Activated naive CD4-positive, alpha-beta T cell treated with anti-CD3 and anti-CD28 coated beads, Interleukin-2, amount 50 U/mL, for 24 hours (primary cell): ENCODE data around the gene PSTK.

Source experiments
- H3K27ac Mint-ChIP-seq: one replicate; pipeline ENCODE4 v1.8.0; 2021; ENCODE audit warnings: mild to moderate bottlenecking, mixed read lengths
- H3K27me3 Mint-ChIP-seq: one replicate; pipeline ENCODE4 v1.8.0; 2021; ENCODE audit warnings: mixed read lengths
- H3K36me3 Mint-ChIP-seq: one replicate; pipeline ENCODE4 v1.8.0; 2021; ENCODE audit warnings: mixed read lengths
- H3K4me1 Mint-ChIP-seq: one replicate; pipeline ENCODE4 v1.8.0; 2021; ENCODE audit warnings: mixed read lengths
- H3K4me3 Mint-ChIP-seq: one replicate; pipeline ENCODE4 v1.8.0; 2021; ENCODE audit warnings: mild to moderate bottlenecking, mixed read lengths
- H3K9me3 Mint-ChIP-seq: one replicate; pipeline ENCODE4 v1.8.0; 2021; ENCODE audit warnings: mixed read lengths

PSTK gene

DNA sequence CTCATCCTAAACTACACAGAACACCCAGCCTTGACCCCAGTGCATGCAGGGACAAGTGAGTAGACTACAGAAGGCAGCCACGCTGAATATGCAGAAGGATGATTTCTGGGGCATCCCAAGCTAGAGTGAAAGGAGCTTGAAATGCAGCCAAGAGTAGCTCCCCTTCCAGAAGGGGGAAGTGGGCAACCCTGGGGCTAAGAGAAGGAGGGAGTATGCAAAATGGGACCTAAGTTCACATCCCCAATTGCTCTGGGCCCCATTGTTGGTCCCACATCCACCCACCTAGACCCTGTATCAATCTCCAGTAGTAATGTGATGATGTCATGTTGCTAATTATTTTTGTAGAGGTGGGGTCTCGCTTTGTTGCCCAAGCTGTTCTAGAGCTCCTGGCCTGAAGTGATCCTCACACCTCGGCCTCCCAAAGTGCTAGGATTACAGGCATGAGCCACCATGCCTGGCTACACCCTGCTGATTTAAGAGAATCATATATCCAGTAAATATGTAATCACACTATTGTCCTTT lies 5.6 kb upstream of the PSTK start:
- H3K27me3 Mint-ChIP-seq: peaks cover 5% of the 10 kb centered on the region
- no peaks in the 10 kb centered on the region for H3K4me1 Mint-ChIP-seq
- H3K27ac Mint-ChIP-seq: no peak overlapping the region
- H3K36me3 Mint-ChIP-seq: no peaks in the 10 kb centered on the region
- H3K4me3 Mint-ChIP-seq: no peak overlapping the region
- H3K9me3 Mint-ChIP-seq: no peaks in the 10 kb centered on the region

DNA sequence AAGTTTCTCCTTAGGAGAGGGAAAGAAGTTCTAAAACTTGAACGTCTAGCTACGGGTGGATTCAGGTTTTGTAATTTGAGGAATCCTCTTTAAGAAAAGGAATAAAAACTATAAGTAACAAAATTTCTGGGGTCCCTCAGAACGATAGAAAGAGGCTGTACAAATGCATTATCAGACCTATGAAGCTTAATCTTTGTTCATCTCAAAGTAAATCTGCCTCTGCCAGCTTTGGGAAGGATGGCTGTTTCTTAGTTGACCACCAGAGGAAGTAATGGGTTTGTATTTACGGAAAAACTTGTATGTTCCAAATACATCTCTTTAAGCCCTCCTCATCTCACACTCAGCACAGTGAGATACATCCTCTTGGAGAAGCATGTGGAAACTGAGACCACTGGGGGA lies 864 bp downstream of the PSTK start:
- Mint-ChIP-seq H3K9me3 (no peaks in the 10 kb centered on the region), H3K4me1 (peaks cover 23% of the 10 kb centered on the region), H3K4me3 (peak overlapping the region; percentile 87), H3K27me3 (no peaks in the 10 kb centered on the region), H3K27ac (peak overlapping the region; percentile 96), H3K36me3 (peaks cover 6% of the 10 kb centered on the region)

DNA sequence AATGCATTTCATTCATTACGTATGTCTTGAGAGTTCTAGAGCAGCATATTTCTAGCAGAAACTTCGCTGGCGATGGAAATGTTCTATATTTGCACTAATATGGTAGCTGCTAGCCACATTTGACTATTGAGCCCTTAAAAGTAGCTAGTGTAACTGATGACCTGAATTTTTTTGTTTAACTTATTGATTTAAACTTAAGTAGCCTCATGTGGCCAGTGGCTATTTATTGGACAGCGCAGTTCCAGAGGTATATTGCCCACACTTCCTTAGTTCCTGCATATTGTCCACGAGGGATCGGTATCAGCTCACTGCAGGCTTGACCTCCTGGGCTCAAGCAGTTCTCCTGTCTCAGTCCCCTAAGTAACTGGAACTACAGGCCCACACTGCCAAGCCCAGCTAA lies 3.7 kb downstream of the PSTK start:
- no peak overlapping the region for H3K4me3 Mint-ChIP-seq

DNA sequence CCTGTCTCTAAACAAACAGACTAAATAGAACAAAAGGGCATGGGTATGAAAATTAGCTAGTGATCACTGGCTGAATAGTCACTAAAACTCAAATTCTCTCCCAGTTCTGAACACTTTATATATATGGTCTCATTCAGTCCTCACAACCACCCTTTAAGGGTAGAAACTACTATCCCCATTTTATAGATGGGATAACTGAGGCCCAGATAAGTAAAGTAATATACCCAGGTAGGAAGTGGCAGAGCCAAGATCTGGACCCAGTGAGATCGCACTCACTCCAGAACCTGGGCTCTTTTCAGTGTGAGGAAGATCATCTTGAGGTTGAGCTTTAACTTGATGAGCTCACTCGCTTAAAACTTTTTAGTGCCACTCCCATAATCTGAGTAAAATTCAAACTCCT lies 4.5 kb downstream of the PSTK start:
- Mint-ChIP-seq H3K27ac (no peak overlapping the region), H3K27me3 (no peaks in the 10 kb centered on the region), H3K4me3 (no peak overlapping the region), H3K9me3 (no peaks in the 10 kb centered on the region), H3K4me1 (peaks cover 22% of the 10 kb centered on the region), H3K36me3 (peaks cover 6% of the 10 kb centered on the region)

More for the DNA sequence above, 3.7 kb downstream of the PSTK start:
- H3K4me1 Mint-ChIP-seq: peaks cover 23% of the 10 kb centered on the region
- no peaks in the 10 kb centered on the region for H3K27me3 Mint-ChIP-seq
- H3K9me3 Mint-ChIP-seq: no peaks in the 10 kb centered on the region
- H3K27ac Mint-ChIP-seq: no peak overlapping the region
- peaks cover 6% of the 10 kb centered on the region for H3K36me3 Mint-ChIP-seq

DNA sequence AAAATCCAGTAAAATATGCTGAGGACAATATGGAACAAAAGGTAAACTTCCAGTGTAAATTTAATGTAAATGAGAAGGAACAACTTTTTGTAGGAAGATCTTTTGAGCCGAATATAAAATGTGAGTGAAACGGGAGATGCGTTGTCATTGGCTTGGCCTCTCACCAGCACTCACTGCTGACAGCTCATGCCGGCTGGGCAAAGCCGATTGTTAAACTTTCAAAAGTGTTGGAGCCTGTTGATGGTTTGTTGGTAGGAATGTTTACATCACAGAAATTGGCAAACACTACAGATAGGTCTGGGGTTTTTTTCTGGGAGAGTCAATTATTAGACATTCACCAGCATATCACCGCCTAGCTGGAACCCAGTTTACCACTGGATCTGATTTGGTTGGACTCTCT lies 6.1 kb downstream of the PSTK start:
- Mint-ChIP-seq H3K4me3 (no peak overlapping the region), H3K4me1 (peaks cover 9% of the 10 kb centered on the region), H3K27me3 (no peaks in the 10 kb centered on the region), H3K27ac (no peak overlapping the region), H3K36me3 (peaks cover 6% of the 10 kb centered on the region), H3K9me3 (no peaks in the 10 kb centered on the region)

DNA sequence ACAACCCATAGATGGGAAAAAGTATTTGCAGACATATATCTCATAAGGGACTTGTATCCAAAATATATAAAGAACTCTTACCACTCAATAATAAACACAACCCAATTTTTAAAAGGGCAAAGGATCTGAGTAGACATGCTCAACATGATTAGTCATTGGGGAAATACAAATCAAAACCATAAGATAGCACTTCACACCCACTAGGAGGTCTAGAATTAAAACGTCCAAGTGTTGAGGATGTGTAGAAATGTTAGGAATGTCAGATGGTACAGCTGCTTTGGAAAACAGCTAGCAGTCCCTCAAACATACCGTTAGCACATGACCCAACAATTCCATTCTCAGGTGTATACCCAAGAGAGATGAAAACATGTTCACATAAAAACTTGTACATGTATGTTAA lies 8.3 kb downstream of the PSTK start:
- Mint-ChIP-seq H3K27me3 (no peaks in the 10 kb centered on the region), H3K4me1 (no peaks in the 10 kb centered on the region), H3K27ac (no peak overlapping the region), H3K9me3 (no peaks in the 10 kb centered on the region), H3K4me3 (no peak overlapping the region), H3K36me3 (peaks cover 6% of the 10 kb centered on the region)

DNA sequence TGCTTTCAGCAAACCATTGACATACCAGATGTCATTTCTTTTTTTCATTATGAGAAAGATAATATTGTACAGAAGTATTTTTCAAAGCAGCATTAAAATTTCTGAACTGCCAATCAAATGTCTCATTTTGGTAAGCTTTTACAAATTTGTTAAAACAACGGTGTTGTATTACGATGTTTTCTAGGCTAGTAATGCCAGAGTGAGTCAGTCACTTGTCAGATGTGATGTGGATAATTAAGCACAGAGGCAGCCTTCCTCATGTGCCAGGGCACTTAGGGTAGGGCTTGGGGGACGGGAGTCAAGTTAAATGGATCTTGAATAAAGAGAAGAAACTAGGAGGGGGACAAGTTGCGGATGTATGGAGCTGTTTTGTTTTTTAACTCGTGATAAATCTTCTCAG lies 10.1 kb downstream of the PSTK start:
- Mint-ChIP-seq H3K27ac (peak overlapping the region; percentile 90), H3K9me3 (no peaks in the 10 kb centered on the region), H3K4me3 (no peak overlapping the region), H3K27me3 (no peaks in the 10 kb centered on the region), H3K36me3 (peaks cover 3% of the 10 kb centered on the region), H3K4me1 (no peaks in the 10 kb centered on the region)

DNA sequence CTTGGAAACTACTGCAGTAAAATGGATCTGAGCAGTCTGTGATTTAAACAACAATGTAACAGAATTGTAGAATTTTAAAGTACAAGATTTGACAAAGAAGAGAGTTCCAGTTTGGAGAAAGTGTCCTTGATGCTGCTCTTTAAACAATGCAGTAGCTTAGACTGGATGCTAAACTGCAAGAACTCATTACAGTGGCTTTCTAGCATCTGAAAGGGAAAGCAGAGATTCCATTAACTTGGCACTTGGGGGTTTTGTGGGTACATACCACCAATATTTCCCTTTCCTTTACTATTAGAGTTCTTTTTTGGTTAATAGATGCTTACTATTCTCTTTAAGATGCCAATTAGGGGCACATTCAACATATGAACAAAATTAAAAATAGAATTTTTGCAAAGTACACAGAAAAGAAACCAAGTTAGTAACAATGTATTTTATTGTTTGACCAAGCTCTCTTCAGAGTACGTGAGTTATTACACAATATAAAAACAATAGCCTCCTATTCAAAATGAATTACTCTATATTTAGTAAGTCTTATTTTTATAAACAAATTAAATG lies 11.9 kb downstream of the PSTK start:
- Mint-ChIP-seq H3K4me3 (no peak overlapping the region), H3K9me3 (no peaks in the 10 kb centered on the region), H3K4me1 (no peaks in the 10 kb centered on the region), H3K27me3 (no peaks in the 10 kb centered on the region), H3K36me3 (peaks cover 3% of the 10 kb centered on the region), H3K27ac (no peak overlapping the region)

DNA sequence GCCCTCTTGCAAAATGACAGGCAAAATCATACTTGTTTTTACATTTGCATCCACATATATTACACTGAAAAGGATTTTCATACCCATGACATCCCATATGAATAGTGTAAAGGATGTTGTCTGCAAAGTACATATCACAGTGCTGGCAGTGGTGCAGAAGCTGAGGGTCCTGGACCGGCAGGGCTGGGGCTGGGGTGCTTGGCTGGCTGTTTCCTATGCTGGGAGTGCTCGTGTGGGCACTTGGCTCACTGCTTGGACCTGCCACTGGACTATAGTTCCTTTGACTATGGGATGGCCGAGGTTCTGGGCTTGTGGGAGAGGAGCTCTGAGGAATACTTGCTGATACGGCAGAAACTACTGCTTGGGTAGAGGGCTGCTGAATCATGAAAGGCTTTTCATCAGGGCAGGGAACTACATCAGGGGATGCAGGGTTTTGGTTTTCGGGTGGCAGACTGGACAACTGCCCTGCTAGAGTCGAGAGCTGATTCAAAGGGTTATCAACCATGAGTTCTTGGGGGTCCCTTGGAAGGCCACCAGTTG lies 13.7 kb downstream of the PSTK start:
- peaks cover 8% of the 10 kb centered on the region for H3K4me1 Mint-ChIP-seq
- no peak overlapping the region for H3K4me3 Mint-ChIP-seq
- H3K36me3 Mint-ChIP-seq: peaks cover 5% of the 10 kb centered on the region
- H3K27ac Mint-ChIP-seq: peak overlapping the region; percentile 23
- H3K27me3 Mint-ChIP-seq: no peaks in the 10 kb centered on the region
- no peaks in the 10 kb centered on the region for H3K9me3 Mint-ChIP-seq

DNA sequence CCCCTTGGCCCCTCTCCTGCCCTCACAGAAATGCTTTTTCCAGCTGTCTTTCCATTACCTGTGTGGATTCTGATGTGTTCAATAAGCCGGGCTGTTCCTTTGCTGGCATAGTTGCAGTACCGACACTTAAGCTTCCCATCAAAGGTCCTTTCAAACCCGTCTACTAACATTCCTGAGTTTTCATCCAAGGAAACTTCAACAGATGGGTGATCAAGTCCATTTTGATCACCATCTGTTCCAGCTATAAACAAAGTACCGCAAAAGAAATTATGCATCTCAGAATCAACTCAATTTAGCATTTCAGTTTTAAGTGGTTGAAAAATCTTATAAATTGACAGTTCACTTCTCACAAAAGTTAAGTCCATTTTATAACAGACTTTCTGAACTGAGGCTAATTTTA lies 15.7 kb downstream of the PSTK start:
- H3K4me1 Mint-ChIP-seq: peaks cover 28% of the 10 kb centered on the region
- H3K36me3 Mint-ChIP-seq: peaks cover 5% of the 10 kb centered on the region
- H3K27me3 Mint-ChIP-seq: no peaks in the 10 kb centered on the region
- no peaks in the 10 kb centered on the region for H3K9me3 Mint-ChIP-seq
- H3K27ac Mint-ChIP-seq: no peak overlapping the region
- H3K4me3 Mint-ChIP-seq: no peak overlapping the region

DNA sequence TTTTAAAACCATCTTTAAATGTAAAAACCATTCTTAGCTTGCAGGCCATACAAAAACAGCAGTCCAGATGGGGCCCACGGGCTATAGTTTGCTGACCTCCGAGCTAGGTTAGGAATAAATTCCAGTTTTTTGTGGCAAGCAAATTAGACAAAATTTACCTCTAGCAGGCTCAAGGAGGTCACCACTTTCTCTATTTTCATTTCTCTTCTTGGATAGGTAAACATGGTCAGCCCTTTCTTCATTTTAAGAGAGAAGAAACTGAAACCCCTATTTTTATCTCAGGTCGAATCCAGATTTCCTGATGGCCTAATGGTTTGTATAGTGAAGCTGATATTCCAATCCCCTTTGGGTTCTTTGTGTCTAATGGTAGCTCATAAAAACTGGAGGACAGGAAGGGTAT lies 17.7 kb downstream of the PSTK start:
- Mint-ChIP-seq H3K27ac (no peak overlapping the region), H3K9me3 (no peaks in the 10 kb centered on the region), H3K36me3 (peaks cover 7% of the 10 kb centered on the region)

DNA sequence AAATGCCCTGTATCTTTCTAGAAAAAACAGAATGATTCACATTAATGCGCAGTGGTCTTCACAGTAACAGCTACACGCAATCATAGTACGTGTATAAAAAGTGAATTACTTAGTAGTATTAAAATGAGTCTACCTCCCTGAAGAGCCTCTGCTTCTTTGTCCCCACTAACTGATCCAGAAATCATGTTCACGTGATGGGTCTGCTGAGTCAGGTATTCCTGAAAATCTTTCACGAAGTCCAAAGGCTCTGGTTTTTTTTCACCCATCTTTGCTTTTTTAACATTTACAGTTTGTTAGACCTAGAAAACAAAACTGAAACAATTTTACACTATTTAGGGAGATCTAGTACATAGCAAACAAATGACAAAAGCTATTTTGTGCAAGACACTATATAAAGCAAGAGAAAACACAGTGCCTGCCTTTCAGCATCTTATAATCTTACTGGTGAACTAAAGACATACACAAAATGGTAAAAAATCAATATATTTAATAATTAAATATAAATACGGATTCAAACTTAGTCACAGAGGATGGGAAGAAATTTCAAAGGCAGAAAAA lies 18.2 kb downstream of the PSTK start:
- Mint-ChIP-seq H3K9me3 (no peaks in the 10 kb centered on the region), H3K4me1 (peaks cover 42% of the 10 kb centered on the region), H3K36me3 (peaks cover 7% of the 10 kb centered on the region), H3K27ac (peak overlapping the region; percentile 35), H3K4me3 (no peak overlapping the region), H3K27me3 (no peaks in the 10 kb centered on the region)

More for the DNA sequence above, 17.7 kb downstream of the PSTK start:
- Mint-ChIP-seq H3K4me3 (no peak overlapping the region), H3K27me3 (no peaks in the 10 kb centered on the region), H3K4me1 (peaks cover 40% of the 10 kb centered on the region)

DNA sequence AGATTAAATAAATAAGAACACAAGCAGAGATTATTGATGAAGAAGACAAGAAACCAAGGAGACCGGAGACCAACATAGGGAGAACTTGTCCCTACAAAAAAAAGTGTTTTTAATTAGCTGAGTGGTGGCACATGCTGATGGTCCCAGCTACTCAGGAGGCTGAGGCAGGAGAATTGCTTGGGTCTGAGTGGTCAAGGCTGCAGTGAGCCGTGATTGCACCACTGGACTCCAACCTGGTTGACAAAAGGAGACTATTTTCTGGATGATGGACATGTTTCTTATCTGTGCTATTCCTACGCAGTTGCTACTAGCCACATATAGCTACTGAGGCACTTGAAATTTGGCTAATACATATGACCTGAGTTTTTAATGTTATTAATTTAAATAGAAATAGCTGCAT lies 18.7 kb downstream of the PSTK start:
- Mint-ChIP-seq H3K36me3 (peaks cover 8% of the 10 kb centered on the region), H3K27me3 (no peaks in the 10 kb centered on the region), H3K9me3 (no peaks in the 10 kb centered on the region), H3K27ac (no peak overlapping the region), H3K4me1 (peaks cover 47% of the 10 kb centered on the region), H3K4me3 (no peak overlapping the region)

DNA sequence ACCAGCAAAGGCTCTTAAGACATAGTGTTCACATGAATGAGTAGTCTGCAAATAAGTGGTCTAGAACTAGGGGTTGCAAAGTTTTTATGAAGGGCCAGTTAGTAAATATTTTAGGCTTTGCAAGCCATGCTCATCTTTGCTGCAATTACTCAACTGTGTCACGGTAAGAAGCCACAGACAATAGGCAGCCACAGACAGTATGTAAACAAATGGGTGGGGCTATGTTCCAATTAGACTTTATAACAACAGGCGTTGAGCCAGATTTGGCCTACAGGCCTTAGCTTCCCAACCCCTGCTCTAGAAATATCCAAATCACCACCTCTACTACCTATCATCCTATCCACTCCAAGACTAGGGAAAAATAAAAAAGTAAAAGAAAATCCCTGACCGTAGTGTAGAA lies 19.1 kb downstream of the PSTK start:
- H3K4me1 Mint-ChIP-seq: peaks cover 51% of the 10 kb centered on the region
- no peaks in the 10 kb centered on the region for H3K27me3 Mint-ChIP-seq
- H3K36me3 Mint-ChIP-seq: peaks cover 5% of the 10 kb centered on the region
- no peak overlapping the region for H3K4me3 Mint-ChIP-seq
- H3K9me3 Mint-ChIP-seq: no peaks in the 10 kb centered on the region
- peak overlapping the region; percentile 87 for H3K27ac Mint-ChIP-seq

DNA sequence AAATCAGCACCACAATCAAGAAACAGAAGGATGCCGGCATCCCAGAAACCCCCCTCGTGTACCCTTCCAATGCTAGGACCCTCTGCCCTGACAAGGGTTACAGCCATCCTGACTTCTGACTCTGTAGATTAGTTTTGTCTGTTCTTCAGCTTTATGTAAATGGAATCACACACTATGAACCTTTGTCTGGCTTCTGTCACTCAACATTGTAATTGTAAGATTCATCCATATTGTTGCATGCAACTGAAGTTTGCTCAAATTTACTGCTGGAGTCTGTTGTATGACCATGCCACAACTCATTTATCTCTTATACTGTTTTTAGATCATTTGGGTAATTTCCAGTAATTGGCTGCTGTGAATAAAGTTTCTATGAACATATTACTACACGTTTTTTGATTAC lies 20.0 kb downstream of the PSTK start:
- Mint-ChIP-seq H3K27me3 (no peaks in the 10 kb centered on the region), H3K27ac (peak overlapping the region; percentile 19), H3K4me3 (no peak overlapping the region), H3K4me1 (peaks cover 56% of the 10 kb centered on the region), H3K36me3 (peaks cover 5% of the 10 kb centered on the region), H3K9me3 (no peaks in the 10 kb centered on the region)

DNA sequence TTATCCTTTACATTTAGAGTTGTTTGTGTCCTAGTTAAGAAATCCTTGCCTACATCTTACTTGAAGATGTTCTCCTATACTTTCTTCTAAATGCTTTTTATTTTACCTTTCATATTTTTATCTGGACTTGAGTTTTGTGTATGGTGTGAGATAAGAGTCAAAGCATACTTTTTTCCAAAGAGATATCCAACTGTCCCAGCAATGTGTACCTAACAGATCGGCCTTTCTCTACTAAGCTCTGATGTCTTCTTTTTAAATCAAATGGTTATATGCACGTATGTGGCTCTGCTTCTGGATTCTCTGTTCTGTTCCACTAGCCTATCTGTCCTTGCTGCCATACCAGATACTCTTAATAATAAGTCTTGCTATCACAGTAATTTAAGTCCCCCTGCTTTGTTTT lies 21.2 kb downstream of the PSTK start:
- H3K9me3 Mint-ChIP-seq: no peaks in the 10 kb centered on the region
- peaks cover 68% of the 10 kb centered on the region for H3K4me1 Mint-ChIP-seq
- no peak overlapping the region for H3K27ac Mint-ChIP-seq
- peaks cover 8% of the 10 kb centered on the region for H3K36me3 Mint-ChIP-seq
- no peak overlapping the region for H3K4me3 Mint-ChIP-seq
- H3K27me3 Mint-ChIP-seq: no peaks in the 10 kb centered on the region

DNA sequence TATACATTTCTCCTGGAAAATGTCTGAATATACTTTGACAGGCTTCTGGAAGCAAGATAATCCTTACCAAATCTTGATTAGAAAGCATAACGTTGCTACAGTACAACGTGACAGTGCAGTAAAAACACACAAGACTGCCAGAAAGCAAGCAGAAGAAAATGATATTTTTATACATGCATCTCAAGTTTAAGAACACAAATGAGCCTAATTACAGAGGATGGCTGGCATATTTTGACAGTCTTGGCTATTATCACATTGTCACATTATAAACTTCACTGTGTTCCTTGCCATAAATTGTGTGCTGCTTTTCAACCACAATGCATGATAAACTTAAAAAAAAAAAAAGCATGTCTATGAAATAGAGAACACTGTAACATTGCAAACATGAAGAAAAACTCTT lies 24.1 kb downstream of the PSTK start:
- Mint-ChIP-seq H3K36me3 (peaks cover 9% of the 10 kb centered on the region), H3K4me1 (peaks cover 74% of the 10 kb centered on the region), H3K4me3 (no peak overlapping the region), H3K9me3 (no peaks in the 10 kb centered on the region), H3K27me3 (no peaks in the 10 kb centered on the region), H3K27ac (no peak overlapping the region)
